HG03571 (cell line): ENCODE results near the gene KLHL6.
"Not testable (repeated sequence)": the region's sequence is repeated elsewhere in the genome, so short reads cannot be mapped to it uniquely, and the experiment has no call there.

Experiments
- ATAC-seq: cut with Tn5 transposase; IDR thresholded peaks from one replicate; pipeline ENCODE4 v1.9.1; 2021; ENCODE audit not compliant: unreplicated experiment

The KLHL6 gene

DNA sequence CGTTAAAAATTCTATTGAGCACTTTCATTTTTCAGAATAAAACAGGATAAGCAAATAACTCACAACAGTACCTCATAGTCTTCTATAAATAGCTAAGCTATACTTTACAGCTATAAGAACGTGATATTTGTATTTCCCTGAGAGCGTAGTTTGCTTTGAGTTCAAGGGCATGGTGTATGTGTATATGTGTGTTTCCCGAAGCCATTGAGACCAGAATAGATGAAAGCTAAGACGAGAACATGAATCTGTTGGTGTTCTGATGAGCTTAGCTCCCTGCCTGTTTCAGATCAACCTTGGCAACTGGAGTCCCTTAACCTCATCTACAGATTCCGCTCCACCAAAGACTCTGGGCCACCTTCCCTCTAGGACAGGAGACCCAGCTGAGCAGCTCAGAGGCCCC is 67.6 kb downstream of the KLHL6 start:
- no peak for ATAC-seq

DNA sequence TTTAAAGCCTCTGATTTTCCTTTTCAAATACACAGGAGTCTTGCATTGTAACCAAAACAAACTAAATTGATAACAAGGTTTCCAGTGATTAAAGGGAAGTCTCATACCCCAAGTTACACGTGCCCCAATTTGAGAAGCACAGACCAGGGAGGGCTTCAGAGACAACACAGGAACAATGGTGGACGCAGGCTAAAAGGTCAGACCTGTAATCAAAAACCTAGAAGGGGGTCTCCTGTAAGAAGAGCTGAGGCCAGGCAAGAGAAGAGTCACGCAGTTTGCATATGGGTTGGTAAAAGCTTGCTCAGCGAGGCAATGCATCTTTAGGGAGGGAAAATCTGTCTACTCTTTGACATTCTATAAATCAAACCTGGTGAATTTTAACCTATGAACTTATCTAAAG is 68.5 kb downstream of the KLHL6 start:
- ATAC-seq, result no peak

GRCh38 chr3:183486472-183486871 is 69.0 kb downstream of the KLHL6 start:
- ATAC-seq, result no peak

DNA sequence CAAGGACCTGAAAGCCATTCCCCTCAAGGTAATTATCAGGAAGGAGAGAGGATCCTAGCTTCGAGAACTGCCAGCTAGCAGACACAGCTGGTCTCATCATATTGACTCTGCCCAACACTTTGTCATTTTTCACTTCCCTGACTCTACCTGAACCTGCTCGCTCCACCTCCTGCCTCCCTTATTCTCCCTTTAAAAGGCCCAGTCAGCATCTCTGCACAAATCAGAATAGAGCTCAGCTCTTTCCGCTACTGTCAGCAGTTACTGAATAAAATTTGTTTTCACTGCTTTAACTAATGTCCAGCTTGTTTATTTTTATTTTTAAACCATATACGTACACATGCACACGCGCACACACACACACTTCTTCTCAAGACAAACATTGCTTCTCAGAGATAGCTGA is 69.9 kb downstream of the KLHL6 start:
- ATAC-seq, result no peak

DNA sequence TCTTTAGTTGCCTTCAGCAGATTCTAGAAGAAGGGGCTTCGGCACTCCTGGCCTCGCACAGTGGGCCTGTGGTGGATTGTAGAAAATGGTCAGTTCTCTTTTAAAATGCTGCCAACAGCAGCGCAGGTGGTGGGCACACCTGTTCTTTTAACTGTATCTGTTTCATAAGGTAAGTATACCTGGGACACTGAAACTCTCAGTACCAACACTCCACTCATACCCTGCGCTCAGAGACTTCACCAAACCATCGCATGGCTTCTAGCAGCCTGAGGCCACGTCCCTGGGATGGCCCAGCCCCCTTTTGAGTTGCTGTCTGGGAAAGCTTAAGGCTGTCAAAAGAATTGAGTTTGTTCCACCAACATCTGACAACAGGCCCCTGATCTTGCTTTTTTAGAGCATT is 70.4 kb downstream of the KLHL6 start:
- ATAC-seq, result no peak

DNA sequence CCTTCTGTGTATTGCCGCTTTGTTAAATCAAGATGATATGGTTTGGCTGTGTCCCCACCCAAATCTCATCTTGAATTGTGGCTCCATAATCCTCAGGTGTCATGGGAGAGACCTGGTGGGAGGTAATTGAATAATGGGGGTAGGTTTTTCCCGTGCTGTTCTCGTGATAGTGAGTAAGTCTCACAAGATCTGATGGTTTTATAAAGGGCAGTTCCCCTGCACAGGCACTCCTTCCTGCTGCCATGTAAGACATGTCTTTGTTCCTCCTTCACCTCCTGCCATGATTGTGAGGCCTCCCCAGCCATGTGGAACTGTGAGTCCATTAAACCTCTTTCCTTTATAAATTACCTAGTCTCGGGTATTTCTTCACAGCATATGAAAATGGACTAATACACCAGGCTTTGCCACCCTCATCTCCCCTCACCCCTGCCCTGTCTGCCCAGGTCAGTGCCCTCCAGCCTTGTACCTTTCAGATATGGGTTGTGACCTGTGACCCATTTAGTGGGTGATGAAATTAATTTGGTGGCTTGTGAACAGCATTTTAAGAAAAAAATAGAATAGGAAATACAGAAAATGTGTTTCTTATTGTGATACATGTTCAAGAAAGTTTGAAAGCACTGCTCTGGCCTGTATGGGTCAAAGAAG is 71.0 kb downstream of the KLHL6 start:
- no peak for ATAC-seq

DNA sequence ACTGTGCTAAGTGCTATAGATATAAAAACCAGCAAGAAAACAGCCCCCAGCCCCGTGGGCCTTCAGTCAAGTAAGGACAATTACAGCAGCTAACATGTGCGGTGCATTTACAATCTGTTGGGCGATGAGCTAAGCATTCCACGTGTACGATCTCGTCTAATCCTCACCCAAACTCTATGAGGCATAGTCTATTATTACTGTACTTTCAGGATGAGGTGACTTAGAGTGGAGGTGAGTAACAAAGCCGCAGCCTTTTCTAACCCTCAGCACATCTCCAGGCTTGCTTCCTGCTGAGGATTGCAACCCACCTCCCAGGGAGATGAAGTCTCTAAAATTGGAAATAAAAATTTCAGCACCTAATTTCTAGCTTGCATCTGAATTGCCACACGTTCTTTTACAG is 73.9 kb downstream of the KLHL6 start:
- no peak for ATAC-seq

DNA sequence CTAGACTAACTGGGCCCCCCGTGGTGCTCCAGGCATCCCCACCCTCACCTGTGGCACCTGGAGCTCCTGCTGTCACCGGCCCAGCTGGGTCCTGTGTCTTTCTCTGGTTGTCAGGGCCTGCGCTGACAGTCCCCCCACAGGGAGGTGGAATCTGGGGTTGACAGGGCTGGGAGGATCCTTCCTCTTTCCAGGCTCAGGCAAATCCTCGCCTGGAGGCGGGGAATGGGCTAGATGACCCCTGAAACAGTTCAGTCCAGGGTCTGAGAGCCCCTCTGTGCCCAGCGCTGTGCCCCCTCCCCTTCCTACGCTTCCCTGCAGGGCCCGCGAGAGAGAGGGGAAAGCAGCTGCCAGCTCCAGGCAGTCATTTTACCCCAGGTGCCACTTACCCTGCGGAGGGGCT is 77.0 kb downstream of the KLHL6 start:
- no peak for ATAC-seq

DNA sequence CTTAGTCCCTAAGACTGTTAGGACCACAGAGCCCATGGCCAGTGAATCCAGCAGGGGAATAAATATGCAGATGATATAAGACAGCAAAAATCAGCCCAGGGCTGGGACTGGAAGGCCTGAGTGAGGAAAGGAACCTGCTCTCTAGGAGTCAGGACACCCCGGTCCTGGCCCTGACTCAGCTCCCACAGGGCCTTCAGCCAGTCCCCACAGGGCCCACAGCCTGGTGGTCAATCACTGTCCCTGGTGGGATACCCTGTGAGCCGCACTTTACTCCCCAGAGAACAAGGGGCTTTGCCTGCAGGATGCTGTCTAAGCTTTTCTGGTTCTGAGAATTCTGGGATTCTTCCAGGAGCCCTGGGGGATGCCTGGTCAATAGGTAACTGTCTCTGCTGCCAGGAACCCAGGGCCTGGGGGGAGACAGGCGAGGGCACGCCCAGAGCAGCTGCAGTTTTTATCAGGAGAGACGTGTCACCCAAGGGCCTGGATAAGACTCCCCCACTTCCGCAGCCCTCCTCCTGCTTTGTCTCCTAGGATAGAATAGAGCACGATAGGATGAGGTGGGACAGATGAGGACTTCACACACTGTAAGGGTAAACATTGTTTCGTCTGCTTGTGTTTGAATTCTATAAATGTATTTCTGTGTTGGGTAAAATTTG is 77.6 kb downstream of the KLHL6 start:
- no peak for ATAC-seq

DNA sequence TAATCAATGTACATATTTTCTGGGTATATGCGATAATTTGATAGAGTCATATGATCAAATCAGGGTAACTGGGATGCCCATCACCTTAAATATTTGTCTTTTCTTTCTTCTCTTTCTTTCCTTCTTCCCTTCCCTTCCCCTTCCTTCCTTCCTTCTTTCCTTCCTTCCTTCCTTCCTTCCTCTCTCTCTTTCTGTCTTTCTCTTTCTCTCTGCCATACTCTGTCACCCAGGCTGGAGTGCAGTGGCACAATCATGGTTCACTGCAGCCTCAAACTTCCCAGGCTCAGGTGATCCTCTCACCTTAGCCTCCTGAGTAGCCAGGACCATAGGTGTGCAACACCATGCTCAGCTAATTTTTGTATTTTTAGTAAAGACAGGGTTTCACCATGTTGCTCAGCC is 79.7 kb downstream of the KLHL6 start:
- not testable (repeated sequence) for ATAC-seq

GRCh38 chr3:183475016-183475763 is 80.3 kb downstream of the KLHL6 start:
- no peak for ATAC-seq

DNA sequence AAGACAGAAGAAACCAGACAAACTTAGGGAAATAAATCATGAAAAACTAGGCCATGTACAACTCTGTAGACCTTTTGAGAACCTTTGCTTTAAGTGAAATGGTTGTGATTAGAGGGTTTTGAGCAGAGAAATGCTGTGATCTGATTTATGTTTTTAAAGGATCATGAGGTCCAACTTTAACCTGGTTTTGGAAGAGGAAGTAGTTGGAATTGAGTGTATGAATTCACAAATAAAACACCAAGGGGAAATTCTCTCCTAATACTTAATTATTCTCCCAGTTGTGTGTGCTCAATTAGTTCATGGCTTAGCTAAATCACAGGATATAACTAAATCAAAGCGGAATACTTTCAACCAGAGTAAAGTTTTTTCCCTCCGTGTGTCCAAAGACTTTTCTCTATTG is 81.5 kb downstream of the KLHL6 start:
- no peak for ATAC-seq

DNA sequence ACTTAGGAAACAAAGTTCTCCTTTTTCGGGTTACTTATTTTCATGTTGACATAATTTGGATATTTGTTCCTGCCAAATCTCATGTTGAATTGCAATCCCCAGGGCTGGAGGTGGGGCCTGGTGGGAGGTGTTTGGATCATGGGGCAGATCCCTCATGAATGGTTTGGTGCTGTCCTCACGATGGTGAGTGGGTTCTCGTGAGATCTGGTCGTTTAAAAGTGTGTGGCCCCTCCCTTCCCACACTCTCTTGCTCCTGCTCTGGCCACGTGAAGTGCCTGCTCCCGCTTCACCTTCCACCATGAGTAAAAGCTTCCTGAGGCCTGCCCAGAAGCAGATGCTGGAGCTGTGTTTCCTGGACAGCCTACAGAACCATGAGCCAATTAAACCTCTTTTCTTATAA is 83.4 kb downstream of the KLHL6 start:
- ATAC-seq, result no peak

DNA sequence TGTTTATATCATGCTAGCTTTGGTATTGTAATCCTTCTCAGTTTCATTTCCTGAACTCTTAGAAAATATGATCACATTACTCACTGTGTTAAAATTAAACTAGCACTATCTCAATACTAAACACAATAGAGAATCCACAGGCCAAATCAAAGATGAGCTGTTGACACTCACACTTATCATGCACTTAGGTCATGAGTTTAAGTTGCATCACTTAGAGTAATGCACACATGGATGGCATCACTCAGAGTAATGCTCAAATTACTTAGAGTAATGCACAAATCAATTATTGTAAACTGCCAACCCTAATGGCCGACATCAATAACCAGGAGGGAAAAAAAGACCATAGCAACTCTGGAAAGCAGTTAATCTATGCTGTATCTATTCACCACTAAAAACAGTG is 87.1 kb downstream of the KLHL6 start:
- ATAC-seq, result no peak

DNA sequence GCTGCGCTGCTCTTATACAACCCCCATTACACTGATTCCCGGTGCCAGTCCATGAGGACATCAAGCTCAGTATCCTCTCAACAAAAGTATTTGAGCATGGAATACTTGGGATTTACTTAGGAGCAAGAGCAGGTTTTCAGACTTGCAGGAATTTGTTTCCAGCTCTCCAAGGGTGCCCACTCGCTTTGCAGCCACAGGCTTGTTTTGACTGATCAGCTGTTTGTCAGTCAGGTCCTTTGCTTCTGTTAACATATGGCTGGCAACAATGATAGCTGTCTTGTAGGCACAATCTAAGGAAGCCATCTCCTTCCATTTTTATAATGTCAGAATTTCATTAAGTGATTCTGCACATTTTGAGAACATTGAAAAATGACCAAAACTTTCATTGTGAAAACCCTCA is 88.9 kb downstream of the KLHL6 start:
- ATAC-seq, result no peak

DNA sequence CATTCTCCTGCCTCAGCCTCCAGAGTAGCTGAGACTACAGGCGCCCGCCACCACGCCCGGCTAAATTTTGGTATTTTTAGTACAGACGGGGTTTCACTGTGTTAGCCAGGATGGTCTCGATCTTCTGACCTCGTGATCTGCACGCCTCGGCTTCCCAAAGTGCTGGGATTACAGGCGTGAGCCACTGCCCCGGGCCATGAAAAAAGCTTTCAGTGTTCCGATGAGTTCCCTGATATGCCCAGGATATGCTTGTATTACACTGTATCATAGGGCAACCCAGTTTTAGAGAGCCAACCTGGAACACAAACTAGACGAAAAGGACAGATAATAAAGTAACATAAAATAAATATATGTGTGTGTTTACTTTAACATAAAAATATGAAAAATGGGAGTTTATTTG is 89.8 kb downstream of the KLHL6 start:
- not testable (repeated sequence) for ATAC-seq

DNA sequence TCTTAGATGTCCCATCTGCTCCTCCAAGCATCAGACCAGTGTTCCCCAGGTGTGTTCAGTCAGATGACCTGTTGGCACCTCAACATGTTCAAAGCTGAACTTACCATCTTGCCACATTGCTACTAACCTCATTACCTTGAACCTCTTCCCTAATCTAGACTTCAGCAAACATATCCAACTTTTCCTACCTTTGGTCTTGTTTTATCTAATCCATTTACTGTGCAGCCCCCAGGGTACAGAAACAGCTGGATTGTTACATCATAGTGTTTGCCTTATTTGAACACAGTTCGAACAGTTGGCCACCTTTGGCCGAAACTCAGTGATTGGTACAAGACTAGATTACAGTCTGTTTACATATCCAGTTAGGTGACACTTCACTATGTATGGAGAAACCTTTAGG is 91.0 kb downstream of the KLHL6 start:
- no peak for ATAC-seq

GRCh38 chr3:183460081-183461055 is 95.1 kb downstream of the KLHL6 start:
- ATAC-seq, result no peak

DNA sequence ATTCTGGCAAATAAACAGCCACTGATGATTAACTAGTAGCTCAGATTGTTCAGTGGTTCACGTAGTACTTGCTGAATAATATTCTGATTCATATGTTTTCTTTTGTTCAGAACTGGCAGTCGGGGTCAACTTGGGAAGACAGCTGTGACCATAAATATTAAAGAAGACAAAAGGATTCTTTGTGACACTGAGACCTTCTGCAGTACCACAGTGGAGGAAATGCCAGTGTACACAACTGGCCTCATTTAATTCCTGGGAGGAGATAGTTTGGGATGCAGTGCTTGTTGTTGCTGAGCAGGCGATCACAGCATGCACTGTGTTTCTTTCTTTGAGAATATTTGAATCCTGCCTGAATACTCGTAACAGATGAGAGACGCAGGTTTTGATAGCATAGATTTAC is 100.4 kb downstream of the KLHL6 start:
- ATAC-seq, result no peak

DNA sequence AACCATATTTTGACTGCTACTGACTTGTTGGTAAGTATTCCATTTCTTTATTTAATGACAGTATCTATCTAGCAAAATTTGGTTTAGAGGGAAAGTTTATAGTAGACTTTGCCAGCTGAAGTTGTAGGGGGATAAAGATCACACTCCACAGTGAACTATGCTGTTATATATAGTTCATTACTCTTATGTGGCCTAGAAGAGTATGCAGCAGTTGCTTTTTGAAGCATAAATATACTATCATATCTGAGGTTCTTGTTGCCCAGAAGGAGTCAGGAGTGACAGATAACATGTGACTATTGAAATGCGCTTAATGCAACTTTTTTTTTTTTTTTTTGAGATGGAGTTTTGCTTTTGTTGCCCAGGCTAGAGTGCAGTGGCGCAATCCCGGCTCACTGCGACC is 101.4 kb downstream of the KLHL6 start:
- no peak for ATAC-seq

- no peak for ATAC-seq
Measured at GRCh38 chr3:183449791-183450190, 105.7 kb downstream of the KLHL6 start.
